ENCODE data around the gene TK2. TPM values are rescaled to one million over a fixed set of nuclear protein-coding genes. Genes with fewer than 3 reads are reported as not detected.

Gene TK2
- total RNA-seq, 1 donor from 2014 or later = 44.2 TPM

DNA sequence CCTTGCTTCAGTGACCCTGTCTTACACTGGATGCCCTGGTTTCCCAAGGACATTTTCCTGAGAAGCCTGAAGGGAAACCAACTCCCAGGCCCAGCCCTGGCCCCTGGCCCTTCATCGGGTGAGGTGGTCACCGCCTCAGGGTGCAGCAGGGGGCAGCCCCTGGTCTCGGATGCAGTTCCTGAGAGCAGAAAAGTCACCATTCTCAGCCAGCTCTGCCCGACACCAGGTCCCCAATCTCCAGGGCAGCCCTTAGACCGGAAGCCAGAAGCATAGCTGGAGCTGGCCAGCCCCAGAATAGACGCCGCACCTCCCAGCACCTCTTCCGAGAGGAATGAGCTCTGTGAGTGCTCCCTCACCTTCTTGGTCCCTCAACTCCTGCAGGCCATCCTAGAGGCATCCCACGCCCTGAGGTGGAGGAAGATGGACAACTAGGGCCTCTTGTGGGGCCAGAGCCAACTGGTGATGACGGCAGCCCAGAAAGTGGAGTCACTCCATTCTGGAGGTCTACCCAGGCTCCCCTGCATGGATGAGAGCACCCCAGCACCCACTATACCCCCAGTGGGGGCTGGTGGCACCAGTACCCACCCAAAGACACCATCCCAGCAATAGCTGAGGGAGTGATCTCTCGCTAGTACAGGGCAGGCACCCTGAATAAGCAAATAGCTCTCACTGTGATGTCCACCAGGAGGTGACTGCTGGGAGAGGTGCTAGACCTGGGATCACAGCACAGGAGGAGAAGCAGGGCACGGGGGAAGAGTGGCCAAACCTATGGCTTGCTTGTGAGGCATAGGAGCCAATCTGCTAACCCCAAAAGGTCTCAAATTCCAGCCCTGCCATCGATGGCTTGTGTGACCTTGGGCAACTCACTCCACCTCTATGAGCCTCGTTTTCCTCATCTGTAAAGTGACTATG lies 56.2 kb downstream of the TK2 start:
- ATAC-seq = no peak
- intact Hi-C loops (cut with DNase I) = no loop called here
- DNase-seq (ENCODE audit: low spot score) = peak; percentile 38

DNA sequence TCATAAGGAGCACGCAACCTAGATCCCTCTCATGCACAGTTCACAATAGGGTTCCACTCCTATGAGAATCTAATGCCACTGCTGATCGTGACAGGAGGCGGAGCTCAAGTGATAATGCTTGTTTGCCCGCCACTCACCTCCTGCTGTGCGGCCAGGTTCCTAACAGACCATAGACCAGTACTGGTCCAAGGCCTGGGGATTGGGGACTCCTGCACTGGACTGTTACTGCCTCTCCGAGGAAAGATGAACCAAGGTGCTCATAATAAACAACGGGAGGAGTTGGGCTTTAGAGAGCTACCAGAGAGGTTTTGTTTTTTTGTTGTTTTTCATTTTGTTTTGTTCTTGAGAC lies 58.2 kb downstream of the TK2 start:
- DNase-seq (ENCODE audit: low spot score) (peak; percentile 48), ATAC-seq (no peak)
- intact Hi-C loops (cut with DNase I) = no loop called here

DNA sequence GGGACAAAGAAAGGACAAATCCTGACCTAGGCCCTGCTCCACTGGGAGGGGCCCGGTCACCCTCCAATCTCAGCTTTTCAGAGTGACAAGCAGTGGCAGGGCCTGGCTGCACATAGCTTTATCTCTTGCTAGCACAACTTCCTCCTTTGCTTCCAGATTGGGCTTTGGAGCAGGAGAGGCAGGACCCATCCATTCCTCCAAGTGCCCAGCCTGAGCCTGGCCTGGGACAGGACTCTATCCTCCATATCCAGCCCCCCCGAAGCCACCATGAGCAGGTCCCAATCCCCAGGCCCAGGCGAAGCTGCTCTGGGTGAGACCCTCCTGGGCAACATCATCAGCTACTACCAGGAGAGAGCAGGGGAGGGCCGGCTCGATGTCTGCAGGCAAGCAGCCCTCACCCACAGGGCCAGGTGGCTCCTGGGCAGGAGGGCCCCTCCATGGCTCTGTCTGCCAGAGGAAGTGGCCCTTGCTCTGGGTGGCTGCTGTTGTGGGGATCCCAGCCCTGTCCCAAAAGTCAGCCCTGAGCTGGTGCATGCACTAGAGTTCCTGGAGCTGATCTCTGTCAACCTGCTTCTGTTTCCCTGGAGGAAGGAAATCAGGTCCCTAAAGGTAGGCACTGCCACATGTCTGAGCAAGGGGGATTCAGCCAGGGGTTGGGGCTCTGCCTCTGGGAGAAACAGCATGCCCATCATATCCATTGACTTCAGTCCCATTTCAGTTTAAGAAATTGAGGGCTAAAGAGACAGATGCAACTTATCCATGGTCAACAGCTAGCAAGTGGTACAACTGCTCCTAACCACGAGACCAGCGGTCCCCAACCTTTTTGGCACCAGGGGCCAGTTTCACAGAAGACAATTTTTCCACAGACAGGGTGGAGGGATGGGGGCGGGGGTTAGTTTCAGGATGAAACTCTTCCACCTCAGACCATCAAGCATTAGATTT lies 58.9 kb downstream of the TK2 start:
- intact Hi-C loops (cut with DNase I) = no loop called here
- DNase-seq (ENCODE audit: low spot score) = peak; percentile 49
- no peak for ATAC-seq

- DNase-seq (ENCODE audit: low spot score) (peak; percentile 26), ATAC-seq (no peak)
- intact Hi-C loops (cut with DNase I) = no loop called here
Observed at GRCh38 chr16:66489818-66490217, 60.1 kb downstream of the TK2 start.

DNA sequence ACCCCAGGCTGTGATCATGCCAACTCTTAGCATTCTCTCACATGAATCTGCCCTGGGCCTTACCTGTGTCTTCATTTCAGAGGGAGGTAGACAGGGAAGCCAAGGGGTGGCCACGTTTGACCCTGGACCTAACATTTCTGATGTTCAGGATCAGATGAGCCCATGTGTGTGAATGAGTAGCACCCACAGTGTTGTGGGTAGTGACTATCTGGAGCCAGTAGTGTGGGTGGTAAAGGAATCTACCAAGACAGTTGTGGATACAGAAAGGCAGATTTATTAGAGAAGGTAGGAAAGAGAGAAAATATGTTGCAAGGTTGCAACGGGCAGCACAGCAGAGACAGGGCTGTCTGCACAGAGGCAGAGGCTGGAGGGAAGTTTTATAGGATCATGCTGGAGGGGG lies 60.5 kb downstream of the TK2 start:
- ATAC-seq (no peak), DNase-seq (ENCODE audit: low spot score) (peak; percentile 13)
- intact Hi-C loops (cut with DNase I) = no loop called here

DNA sequence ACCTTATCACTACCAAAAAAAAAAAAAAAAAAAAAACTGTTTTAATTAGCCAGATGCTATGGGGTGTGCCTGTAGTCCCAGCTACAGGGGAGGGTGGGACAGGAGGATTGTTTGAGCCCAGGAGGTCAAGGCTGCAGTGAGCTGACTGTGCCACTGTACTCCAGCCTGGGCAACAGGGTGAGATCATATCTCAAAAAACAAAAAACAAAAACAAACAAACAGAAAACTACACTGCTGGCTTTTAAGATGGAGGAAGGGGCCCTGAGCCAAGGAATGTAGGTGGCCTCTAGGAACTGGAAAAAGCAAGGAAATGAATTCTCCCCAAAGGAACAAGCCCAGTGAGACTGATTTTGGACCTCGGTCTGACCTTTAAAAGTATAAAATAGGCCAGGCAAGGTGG lies 61.4 kb downstream of the TK2 start:
- intact Hi-C loops (cut with DNase I) = no loop called here
- ATAC-seq (no peak), DNase-seq (ENCODE audit: low spot score) (no peak)

DNA sequence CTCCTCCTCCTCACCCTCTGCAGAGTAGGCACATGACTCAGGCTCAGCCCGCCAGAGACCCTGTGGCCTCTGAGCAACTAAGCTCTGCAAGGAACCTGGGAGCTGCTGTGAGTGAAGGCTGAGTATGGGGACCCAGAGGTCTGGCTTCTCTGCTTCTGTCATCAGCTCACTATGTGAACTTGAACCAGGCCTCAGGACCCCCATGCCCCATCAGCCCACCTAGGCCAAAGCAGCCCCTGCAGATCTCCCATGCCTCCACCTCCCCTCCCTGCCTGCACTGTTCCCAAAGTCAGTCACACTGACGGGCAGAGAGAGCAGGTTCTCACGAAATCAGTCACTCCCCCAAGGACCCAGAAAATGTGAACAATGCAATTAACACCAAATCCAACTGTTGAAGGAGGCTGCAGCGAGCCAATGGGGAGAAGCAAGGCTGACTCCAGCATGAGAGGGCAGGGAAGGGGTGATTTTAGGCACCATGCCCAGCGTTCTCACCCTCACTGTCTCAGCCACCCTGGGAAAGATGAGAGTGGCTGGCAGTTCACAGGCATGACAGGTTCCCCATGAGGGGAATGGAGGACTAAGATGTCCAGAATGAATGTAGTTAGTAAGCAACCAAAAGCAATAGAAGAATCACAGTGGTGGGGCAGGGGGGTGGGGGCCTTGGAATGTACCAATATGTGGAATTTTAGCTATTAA lies 62.2 kb downstream of the TK2 start:
- DNase-seq (ENCODE audit: low spot score) (peak; percentile 57), ATAC-seq (no peak)

DNA sequence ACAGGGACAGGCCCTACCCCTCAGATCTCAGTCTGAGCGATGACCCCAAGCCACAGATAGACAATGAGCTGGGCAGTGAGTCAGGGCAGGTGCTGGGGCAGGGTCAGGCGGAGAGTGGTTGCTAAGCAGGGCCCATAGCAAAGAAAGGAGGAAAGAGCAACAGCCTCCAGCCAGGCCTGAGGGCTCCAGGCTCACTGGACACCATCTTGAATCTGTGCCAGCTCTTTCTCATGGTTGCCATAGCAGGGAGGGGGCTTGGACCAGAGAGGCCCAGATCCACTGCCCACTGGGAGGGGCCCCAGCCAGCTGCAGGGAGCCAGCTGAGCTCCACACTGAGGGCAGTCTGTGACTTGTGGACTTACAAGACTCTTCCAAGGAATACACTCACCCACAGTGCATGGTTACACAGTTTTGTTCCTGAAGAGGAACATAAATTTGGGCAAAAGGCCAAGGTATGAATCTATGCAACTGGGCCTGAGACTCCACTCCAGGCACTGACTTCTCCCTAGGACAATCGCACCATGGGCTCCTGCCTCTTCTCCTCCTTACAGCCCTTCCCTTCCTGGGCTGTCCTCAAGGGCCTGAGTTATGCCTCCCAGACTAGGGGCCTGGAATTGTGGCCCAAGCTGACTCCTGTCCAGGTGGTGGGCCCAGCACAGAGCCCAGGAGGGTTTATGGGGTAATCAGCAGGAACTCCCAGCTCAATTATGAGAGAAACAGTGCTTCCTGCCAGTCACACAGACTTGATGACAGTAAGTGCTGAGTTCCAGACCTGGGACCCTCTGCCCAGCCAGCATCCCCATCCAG lies 62.9 kb downstream of the TK2 start:
- peak; percentile 52 for ATAC-seq

More for the DNA sequence above, 62.2 kb downstream of the TK2 start:
- intact Hi-C loops (cut with DNase I) = no loop called here

DNA sequence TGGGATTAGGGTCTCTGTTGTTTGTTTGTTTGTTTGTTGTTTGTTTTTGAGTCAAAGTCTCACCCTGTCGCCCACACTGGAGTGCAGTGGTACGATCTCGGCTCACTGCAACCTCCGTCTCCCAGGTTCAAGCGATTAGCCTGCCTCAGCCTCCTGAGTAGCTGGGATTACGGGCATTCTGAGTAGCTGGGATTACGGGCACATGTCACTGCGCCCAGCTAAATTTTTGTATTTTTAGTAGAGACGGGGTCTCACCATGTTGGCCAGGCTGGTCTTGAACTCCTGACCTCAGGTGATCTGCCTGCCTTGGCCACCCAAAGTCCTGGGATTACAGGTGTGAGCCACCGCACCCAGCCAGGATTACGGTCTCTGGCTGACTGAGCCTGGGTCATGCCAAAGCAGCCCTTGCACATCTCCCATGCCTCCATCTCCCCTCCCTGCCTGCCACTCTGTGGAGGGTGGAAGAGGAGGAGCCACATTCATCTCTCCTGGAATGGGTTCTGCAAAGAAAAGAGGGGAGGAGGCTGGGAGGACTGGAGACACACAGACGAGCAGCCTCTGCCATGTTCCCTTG lies 63.6 kb downstream of the TK2 start:
- DNase-seq (ENCODE audit: low spot score) (peak; percentile 41), ATAC-seq (no peak)
- intact Hi-C loops (cut with DNase I) = no loop called here

More for the DNA sequence above, 62.9 kb downstream of the TK2 start:
- DNase-seq (ENCODE audit: low spot score) = peak; percentile 57
- intact Hi-C loops (cut with DNase I) = no loop called here

- ATAC-seq = no peak
- DNase-seq (ENCODE audit: low spot score) = no peak
- intact Hi-C loops (cut with DNase I) = no loop called here
Observed at GRCh38 chr16:66485376-66485775, 64.5 kb downstream of the TK2 start.

DNA sequence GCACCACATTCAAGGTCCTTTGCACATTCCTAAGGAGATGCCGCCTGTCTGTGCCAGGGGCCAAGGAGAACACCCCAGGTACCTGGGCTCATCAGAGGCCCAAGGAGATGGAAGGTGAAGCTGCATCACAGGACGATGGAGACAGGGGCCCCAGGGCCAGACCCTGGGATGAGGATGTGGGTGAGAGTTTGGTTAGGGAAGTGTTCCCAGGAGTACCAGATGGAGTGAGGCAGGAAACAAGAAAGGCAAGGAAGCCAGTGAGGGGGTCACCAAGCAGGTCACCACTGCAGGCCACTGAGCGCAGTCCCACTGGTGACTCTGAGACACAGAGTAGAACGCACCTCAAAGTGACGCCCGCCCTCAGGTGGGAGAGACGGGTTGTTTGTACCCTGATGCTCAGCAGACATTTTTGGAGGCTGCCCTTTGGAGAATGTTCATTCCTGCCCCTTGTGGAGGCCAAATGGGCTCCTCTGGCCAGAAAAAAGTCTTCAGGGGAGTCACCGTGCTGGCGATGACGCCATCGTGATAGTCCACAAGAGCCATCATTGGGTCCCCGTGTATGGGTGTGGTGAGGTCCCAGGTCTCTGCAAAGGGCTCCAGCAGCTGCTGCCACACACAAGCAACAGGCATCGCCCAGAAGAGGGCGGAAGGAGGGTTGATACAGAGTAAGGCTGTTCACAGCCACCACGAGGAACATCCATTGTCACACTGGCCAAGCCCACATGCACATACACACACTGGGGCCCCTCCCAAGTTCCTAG lies 65.3 kb downstream of the TK2 start:
- DNase-seq (ENCODE audit: low spot score) (peak; percentile 38), ATAC-seq (no peak)
- intact Hi-C loops (cut with DNase I) = no loop called here

GRCh38 chr16:66483689-66484452 lies 66.1 kb downstream of the TK2 start:
- ATAC-seq (peak; percentile 79), DNase-seq (ENCODE audit: low spot score) (peak; percentile 89)
- intact Hi-C loops (cut with DNase I) = no loop called here

DNA sequence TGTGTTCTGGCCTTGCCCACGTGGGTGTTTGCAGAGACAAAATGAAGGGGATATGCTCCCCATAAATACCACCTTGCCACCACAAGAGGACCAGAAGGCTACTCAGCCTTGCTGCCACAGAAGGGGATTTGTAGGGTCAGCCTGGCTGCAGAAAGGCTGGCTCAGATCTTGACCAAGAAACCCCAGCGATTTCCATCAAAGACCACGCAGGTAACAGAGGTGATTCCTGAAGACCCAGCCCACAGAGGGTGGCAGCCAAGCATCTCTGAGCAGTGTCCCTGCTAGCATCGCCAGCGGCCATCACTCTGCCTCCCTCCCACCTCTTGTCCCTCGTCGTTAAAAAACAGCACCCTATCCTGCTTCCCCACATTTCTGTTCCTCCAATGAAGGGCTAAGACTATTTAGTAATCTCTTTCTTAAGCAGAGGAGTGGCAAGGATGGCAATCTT lies 68.0 kb downstream of the TK2 start:
- peak; percentile 47 for DNase-seq (ENCODE audit: low spot score)
- intact Hi-C loops (cut with DNase I) = no loop called here
- ATAC-seq = no peak

DNA sequence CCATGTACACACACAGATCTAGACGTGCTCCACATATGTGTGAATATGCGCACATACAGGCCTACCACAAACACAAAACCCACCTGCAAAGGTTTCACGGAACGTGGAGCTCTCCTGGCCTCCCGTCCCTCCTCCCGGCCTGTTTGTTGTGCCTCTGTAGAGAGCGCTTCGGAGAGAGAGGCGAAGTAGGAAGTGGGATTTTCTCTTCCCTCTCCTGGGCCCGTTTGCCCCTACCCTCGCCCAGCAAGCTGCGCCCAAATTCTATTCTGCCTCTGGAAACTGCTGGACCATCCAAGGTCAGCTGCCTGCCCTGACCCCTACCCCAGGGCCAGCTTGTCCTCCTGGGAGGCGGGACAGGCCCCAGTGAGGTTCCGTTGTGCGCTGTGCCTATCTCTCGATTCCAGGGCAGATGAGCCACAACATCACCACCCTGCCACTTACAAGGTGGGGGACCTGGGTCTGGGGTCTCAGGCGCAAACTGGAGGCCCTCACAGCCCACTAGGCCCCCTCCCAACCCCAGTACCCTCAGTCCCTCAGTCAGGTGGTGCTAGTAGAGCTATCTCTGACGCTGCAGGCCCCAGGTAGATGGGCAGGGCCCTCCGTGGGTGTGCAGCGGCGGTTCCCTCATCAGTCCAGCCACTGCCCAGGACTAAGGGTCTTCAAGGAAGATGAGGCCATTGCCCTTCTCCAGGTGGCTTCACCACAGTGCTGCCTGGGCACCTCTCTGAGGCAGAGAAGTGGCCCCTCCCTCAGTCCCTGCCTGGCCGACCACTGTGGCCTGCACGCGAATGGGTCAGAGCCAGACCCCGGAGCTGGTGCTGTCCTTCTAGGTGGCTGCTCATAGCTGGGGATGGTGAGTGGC lies 68.6 kb downstream of the TK2 start:
- no peak for ATAC-seq
- DNase-seq (ENCODE audit: low spot score) = peak; percentile 34
- intact Hi-C loops (cut with DNase I) = no loop called here

- ATAC-seq (no peak), DNase-seq (ENCODE audit: low spot score) (peak; percentile 59)
- intact Hi-C loops (cut with DNase I) = no loop called here
Observed at GRCh38 chr16:66480265-66481080, 69.4 kb downstream of the TK2 start.

All from sciatic nerve (tissue), 2 donors.